H1 (cell line): ENCODE data around the gene ZHX3.

ENCODE experiments used
- ASH2L ChIP-seq: fragments of 200-600, 300-600 bp; sonication (generic); IDR thresholded peaks from one replicate; pipeline ENCODE4 v1.7.1; 2017; ENCODE audit warnings: low read length
- CEBPB ChIP-seq: IDR thresholded peaks from 2 replicates; pipeline ENCODE4 v1.6.1; 2012; ENCODE audit warnings: low read depth, low read length
- POLR2A ChIP-seq, 2 experiments: IDR thresholded peaks; 1 replicate in 1 of 2; 2 replicates in 1 of 2; pipeline ENCODE4 v1.6.1; 2011; ENCODE audit warnings: low read depth in 2 of 2, low read length in 2 of 2, mild to moderate bottlenecking in 2 of 2; ENCODE audit errors: control extremely low read depth in 1 of 2
- RAD21 ChIP-seq, 2 experiments: IDR thresholded peaks in 1 of 2; conservative IDR thresholded peaks in 1 of 2; 2 replicates each; pipeline ENCODE4 v1.6.1; 2011; ENCODE audit warnings: low read depth in 2 of 2, low read length in 2 of 2, improper control_type of control experiment in 1 of 2, inconsistent platforms in 1 of 2, mild to moderate bottlenecking in 1 of 2, moderate library complexity in 1 of 2
- SP2 ChIP-seq: IDR thresholded peaks from 2 replicates; pipeline ENCODE4 v1.6.1; 2012; ENCODE audit warnings: mild to moderate bottlenecking, low read length, inconsistent platforms
- ZNF274 ChIP-seq: IDR thresholded peaks from 2 replicates; pipeline ENCODE4 v1.7.0; 2012; ENCODE audit warnings: low read length, borderline replicate concordance; ENCODE audit errors: extremely low read depth
- TF ChIP-seq, protein P1 (sequence below): IDR thresholded peaks from 2 replicates; pipeline ENCODE4 v1.6.1; 2012; ENCODE audit warnings: inconsistent platforms
- TF ChIP-seq, protein P2 (sequence below), 3 experiments: IDR thresholded peaks; 1 replicate in 2 of 3; 2 replicates in 1 of 3; pipeline versions ENCODE4 v1.5.1 to v1.6.1; 2011; ENCODE audit warnings: low read length in 3 of 3, mild to moderate bottlenecking in 3 of 3, inconsistent platforms in 2 of 3, low read depth in 1 of 3, moderate library complexity in 1 of 3; ENCODE audit not compliant: insufficient read depth in 1 of 3; ENCODE audit errors: control extremely low read depth in 1 of 3

DNA sequence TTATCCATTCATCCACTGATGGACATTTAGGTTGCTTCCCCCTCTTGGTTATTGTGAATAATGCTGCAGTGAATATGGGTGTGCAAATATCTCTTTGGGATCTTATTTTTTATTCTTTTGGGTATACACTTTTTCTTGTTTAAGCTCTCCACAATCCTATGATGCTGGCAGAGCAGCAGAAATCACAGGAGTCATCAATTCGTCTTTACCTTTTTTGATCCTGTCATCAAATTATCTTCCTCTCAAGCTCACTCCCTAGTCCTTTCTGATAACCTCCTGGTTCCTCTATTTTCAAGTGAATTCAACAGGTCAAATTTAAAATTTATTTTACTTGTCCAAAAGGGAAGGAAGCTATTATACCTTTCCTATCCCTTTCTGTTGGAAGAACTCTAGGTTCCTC is 91.1 kb downstream of the ZHX3 start:
- TF ChIP-seq POLR2A (IDR thresholded peaks at IDR 0.05; ENCODE audit: control extremely low read depth in 1 of 2, low read depth in 2 of 2, low read length in 2 of 2) (no peak), ASH2L (no peak), ZNF274 (no peak), CEBPB (no peak), RAD21 (IDR thresholded peaks at IDR 0.05 in 1 of 2, conservative IDR thresholded peaks at IDR 0.05 in 1 of 2; ENCODE audit: low read depth in 2 of 2, low read length in 2 of 2) (no peak), SP2 (no peak)
- TF ChIP-seq, protein P1, sequence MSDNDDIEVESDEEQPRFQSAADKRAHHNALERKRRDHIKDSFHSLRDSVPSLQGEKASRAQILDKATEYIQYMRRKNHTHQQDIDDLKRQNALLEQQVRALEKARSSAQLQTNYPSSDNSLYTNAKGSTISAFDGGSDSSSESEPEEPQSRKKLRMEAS = no peak
- TF ChIP-seq, protein P2, sequence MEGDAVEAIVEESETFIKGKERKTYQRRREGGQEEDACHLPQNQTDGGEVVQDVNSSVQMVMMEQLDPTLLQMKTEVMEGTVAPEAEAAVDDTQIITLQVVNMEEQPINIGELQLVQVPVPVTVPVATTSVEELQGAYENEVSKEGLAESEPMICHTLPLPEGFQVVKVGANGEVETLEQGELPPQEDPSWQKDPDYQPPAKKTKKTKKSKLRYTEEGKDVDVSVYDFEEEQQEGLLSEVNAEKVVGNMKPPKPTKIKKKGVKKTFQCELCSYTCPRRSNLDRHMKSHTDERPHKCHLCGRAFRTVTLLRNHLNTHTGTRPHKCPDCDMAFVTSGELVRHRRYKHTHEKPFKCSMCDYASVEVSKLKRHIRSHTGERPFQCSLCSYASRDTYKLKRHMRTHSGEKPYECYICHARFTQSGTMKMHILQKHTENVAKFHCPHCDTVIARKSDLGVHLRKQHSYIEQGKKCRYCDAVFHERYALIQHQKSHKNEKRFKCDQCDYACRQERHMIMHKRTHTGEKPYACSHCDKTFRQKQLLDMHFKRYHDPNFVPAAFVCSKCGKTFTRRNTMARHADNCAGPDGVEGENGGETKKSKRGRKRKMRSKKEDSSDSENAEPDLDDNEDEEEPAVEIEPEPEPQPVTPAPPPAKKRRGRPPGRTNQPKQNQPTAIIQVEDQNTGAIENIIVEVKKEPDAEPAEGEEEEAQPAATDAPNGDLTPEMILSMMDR (IDR thresholded peaks at IDR 0.05; ENCODE audit: control extremely low read depth in 1 of 3, insufficient read depth in 1 of 3, low read depth in 1 of 3, low read length in 3 of 3) = no peak
